Liver (tissue), 3 donors: ENCODE data around the gene DYSF.

Experiments
- ATF3 ChIP-seq: IDR thresholded peaks from 2 replicates; pipeline ENCODE4 v1.6.1; 2016; ENCODE audit warnings: antibody characterized with exemption
- CTCF ChIP-seq: fragments of 150-350 bp; IDR thresholded peaks from 2 replicates; pipeline ENCODE4 v1.5.1; 2017; ENCODE audit warnings: improper control_type of control experiment, low read depth, low read length; ENCODE audit not compliant: missing input control
- EGR1 ChIP-seq, 2 donors: IDR thresholded peaks; 2 replicates each; pipeline ENCODE4 v1.6.1; 2016 to 2018; ENCODE audit warnings: antibody characterized with exemption in 2 of 2, low read depth in 2 of 2
- GABPA ChIP-seq, 2 donors: IDR thresholded peaks in 1 of 2; conservative IDR thresholded peaks in 1 of 2; 2 replicates each; pipeline ENCODE4 v1.6.1; 2016; ENCODE audit warnings: antibody characterized with exemption in 2 of 2, mild to moderate bottlenecking in 1 of 2, moderate library complexity in 1 of 2
- RXRA ChIP-seq, 2 donors: IDR thresholded peaks; 2 replicates each; pipeline ENCODE4 v1.6.1; 2017 to 2018; ENCODE audit warnings: antibody characterized with exemption in 2 of 2, mild to moderate bottlenecking in 1 of 2
- TAF1 ChIP-seq: conservative IDR thresholded peaks from 2 replicates; pipeline ENCODE4 v1.6.1; 2016; ENCODE audit warnings: antibody characterized with exemption, mild to moderate bottlenecking
- YY1 ChIP-seq: IDR thresholded peaks from 2 replicates; pipeline ENCODE4 v1.6.1; 2016; ENCODE audit warnings: antibody characterized with exemption, mild to moderate bottlenecking
- ZBTB33 ChIP-seq: IDR thresholded peaks from 2 replicates; pipeline ENCODE4 v1.6.1; 2016; ENCODE audit warnings: antibody characterized with exemption
- donor health status: healthy.
- donor health status: healthy.

GRCh38 chr2:71558300-71559051 is 105.1 kb downstream of the DYSF start:
- TF ChIP-seq CTCF (no peak), ATF3 (no peak), YY1 (no peak), RXRA (IDR thresholded peaks at IDR 0.05) (no peak), ZBTB33 (no peak), GABPA (IDR thresholded peaks at IDR 0.05 in 1 of 2, conservative IDR thresholded peaks at IDR 0.05 in 1 of 2) (no peak), EGR1 (IDR thresholded peaks at IDR 0.05; ENCODE audit: low read depth in 2 of 2) (no peak), TAF1 (no peak)
